ENCODE data around the gene CDADC1.

DNA sequence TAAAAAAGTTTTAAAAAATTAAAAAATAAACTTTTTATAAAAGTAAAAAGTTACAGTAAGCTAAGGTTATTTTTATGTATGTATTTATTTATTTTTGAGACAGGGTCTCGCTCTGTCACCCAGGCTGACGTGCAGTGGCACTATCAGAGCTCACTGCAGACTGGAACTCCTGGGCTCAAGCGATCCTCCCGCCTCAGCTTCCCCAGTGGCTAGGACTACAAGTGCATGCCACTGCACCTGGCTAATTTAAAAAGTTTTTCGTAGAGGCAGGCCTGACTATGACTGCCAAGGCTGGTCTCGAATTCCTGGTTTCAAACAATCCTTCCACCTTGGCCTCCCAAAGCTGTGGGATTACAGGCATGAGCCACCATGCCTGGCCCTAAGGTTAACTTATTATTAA lies 64.1 kb downstream of the CDADC1 start:
- TF ChIP-seq, protein P1, sequence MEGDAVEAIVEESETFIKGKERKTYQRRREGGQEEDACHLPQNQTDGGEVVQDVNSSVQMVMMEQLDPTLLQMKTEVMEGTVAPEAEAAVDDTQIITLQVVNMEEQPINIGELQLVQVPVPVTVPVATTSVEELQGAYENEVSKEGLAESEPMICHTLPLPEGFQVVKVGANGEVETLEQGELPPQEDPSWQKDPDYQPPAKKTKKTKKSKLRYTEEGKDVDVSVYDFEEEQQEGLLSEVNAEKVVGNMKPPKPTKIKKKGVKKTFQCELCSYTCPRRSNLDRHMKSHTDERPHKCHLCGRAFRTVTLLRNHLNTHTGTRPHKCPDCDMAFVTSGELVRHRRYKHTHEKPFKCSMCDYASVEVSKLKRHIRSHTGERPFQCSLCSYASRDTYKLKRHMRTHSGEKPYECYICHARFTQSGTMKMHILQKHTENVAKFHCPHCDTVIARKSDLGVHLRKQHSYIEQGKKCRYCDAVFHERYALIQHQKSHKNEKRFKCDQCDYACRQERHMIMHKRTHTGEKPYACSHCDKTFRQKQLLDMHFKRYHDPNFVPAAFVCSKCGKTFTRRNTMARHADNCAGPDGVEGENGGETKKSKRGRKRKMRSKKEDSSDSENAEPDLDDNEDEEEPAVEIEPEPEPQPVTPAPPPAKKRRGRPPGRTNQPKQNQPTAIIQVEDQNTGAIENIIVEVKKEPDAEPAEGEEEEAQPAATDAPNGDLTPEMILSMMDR (IDR thresholded peaks at IDR 0.05), result no peak
- no peak for TF ChIP-seq POLR2A (IDR thresholded peaks at IDR 0.05)
